Left cardiac atrium (tissue), 4 donors: ENCODE measurements around the gene TOMM6. TPM values are rescaled to one million over a fixed set of nuclear protein-coding genes. Genes with fewer than 3 reads are reported as not detected.
"Not testable (repeated sequence)": the region's sequence is repeated elsewhere in the genome, so short reads cannot be mapped to it uniquely, and the experiment has no call there.

ENCODE experiments used
- ATAC-seq, 2 donors: fragments of 200-7000 bp; cut with Tn5 transposase; one replicate each; pipeline ENCODE4 v1.9.1; 2020; ENCODE audit warnings: mild to moderate bottlenecking in 2 of 2, moderate library complexity in 2 of 2
- DNase-seq: peaks from one replicate; pipeline ENCODE4 v3.0.0-alpha.2; 2020
- intact Hi-C, 2 donors: fragments of 100-400 bp; cut with DNase I; formaldehyde crosslinking; loops; one replicate each; pipeline versions ENCODE4 v1.14.1 to v1.15.1; 2022 to 2023
- total RNA-seq, 2 donors: library from RNA; stranded (reverse); fragmentation: NEBNext Ultra II Directional; extraction: Animal tissue kit (Norgen Biotek cat#: 25700); gene quantifications; one replicate each; pipeline ENCODE4 v1.2.1, GENCODE V29; 2021
- donor health status: DM: no; HTN: yes; CAD: no.
- donor health status: DM: no; HTN: yes; CAD: no; lungs with severe emphysema.
- donor health status: DM: yes; HTN: yes; CAD: no.
- donor health status: Dilated cardiomyopathy.

The TOMM6 gene
- total RNA-seq, 2 donors from 2014 or later, result 131 to 138 TPM

- no peak for ATAC-seq
- intact Hi-C loops, result no loop called here
- DNase-seq, result no peak
These were observed 28.2 kb upstream of the TOMM6 start for GRCh38 chr6:41759106-41759904.

GRCh38 chr6:41759905-41760579 is 27.5 kb upstream of the TOMM6 start:
- ATAC-seq, result no peak
- intact Hi-C loops, result no loop called here

GRCh38 chr6:41763470-41763869 is 24.0 kb upstream of the TOMM6 start:
- intact Hi-C loops, result no loop called here
- ATAC-seq (no peak), DNase-seq (no peak)

More at GRCh38 chr6:41759905-41760579, 27.5 kb upstream of the TOMM6 start:
- no peak for DNase-seq

- DNase-seq, ATAC-seq, intact Hi-C loops: not testable (repeated sequence)
These were observed 21.3 kb upstream of the TOMM6 start for GRCh38 chr6:41766043-41766664.

- ATAC-seq, result peak; percentile 87 to 89
- intact Hi-C loops, result no loop called here
- DNase-seq, result peak; percentile 62
These were observed 20.2 kb upstream of the TOMM6 start for GRCh38 chr6:41767112-41767833.

GRCh38 chr6:41768545-41769308 is 18.8 kb upstream of the TOMM6 start:
- no peak for DNase-seq
- intact Hi-C loops, result no loop called here
- no peak for ATAC-seq

- no peak for DNase-seq
These were observed 18.1 kb upstream of the TOMM6 start for GRCh38 chr6:41769376-41769775.

GRCh38 chr6:41770381-41771057 is 17.0 kb upstream of the TOMM6 start:
- DNase-seq (no peak), ATAC-seq (no peak)
- intact Hi-C loops, result loop anchor here in 1 of 2 donors (10.0 kb wide), 1 partner anchor 66 kb away; no protein-coding TSS in a partner anchor

More at GRCh38 chr6:41769376-41769775, 18.1 kb upstream of the TOMM6 start:
- ATAC-seq, result no peak
- intact Hi-C loops, result no loop called here

GRCh38 chr6:41771058-41771983 is 16.2 kb upstream of the TOMM6 start:
- intact Hi-C loops, result loop anchor here in 1 of 2 donors (10.0 kb wide), 1 partner anchor 67 kb away; no protein-coding TSS in a partner anchor
- DNase-seq (no peak), ATAC-seq (no peak)

GRCh38 chr6:41774841-41775240 is 12.7 kb upstream of the TOMM6 start:
- intact Hi-C loops, result loop anchor here in 1 of 2 donors (5.0 to 10.0 kb wide), 2 partner anchors 70 to 408 kb away; no protein-coding TSS in a partner anchor
- no peak for DNase-seq
- ATAC-seq, result no peak

GRCh38 chr6:41775293-41775882 is 12.1 kb upstream of the TOMM6 start:
- ATAC-seq (no peak), DNase-seq (no peak)
- intact Hi-C loops, result loop anchor here in 1 of 2 donors (5.0 to 10.0 kb wide), 2 partner anchors 71 to 408 kb away; no protein-coding TSS in a partner anchor

- intact Hi-C loops, result loop anchor here in 1 of 2 donors (5.0 to 10.0 kb wide), 2 partner anchors 73 to 410 kb away; no protein-coding TSS in a partner anchor
- no peak for ATAC-seq
- no peak for DNase-seq
These were observed 9.8 kb upstream of the TOMM6 start for GRCh38 chr6:41777551-41778285.

- DNase-seq, result no peak
- intact Hi-C loops, result loop anchor here in 1 of 2 donors (5.0 to 10.0 kb wide), 2 partner anchors 74 to 412 kb away; no protein-coding TSS in a partner anchor
- no peak for ATAC-seq
These were observed 8.6 kb upstream of the TOMM6 start for GRCh38 chr6:41778895-41779294.

- intact Hi-C loops, result loop anchor here in 1 of 2 donors (5.0 to 10.0 kb wide), 2 partner anchors 75 to 412 kb away; no protein-coding TSS in a partner anchor
- no peak for DNase-seq
- ATAC-seq, result no peak
These were observed 8.2 kb upstream of the TOMM6 start for GRCh38 chr6:41779336-41779735.
